PC-9 (cell line): ENCODE measurements around the gene STAC. TPM values are rescaled to one million over a fixed set of nuclear protein-coding genes. Genes with fewer than 3 reads are reported as not detected.

Experiments
- BruUV-seq: library from RNA; stranded (reverse); fragments of 400-500 nt; replicated peaks from 2 replicates; lab custom pipeline; 2021; lab: Mats Ljungman, UMichigan
- CTCF ChIA-PET: fragments of 300-600 bp; sonication (Branson Sonifier 250); formaldehyde crosslinking; loops from one replicate; lab custom pipeline; 2022; ENCODE audit warnings: antibody characterized with exemption; lab: Charles Lee
- POLR2A ChIA-PET: fragments of 300-600 bp; sonication (Branson Sonifier 250); formaldehyde crosslinking; loops from one replicate; lab custom pipeline; 2022; ENCODE audit warnings: antibody characterized with exemption; ENCODE audit not compliant: unreplicated experiment; lab: Charles Lee
- DNase-seq, 2 experiments: peaks; one replicate each; pipeline versions ENCODE4 v3.0.0 to v3.0.0-alpha.2; 2015 to 2022; ENCODE audit warnings: mixed read lengths in 1 of 2
- H2AFZ ChIP-seq: fragments of 200-600 bp; sonication (generic); 2 replicates; pipeline ENCODE4 v1.8.1; 2017; ENCODE audit warnings: antibody characterized with exemption
- H3F3A ChIP-seq: fragments of 200-600 bp; sonication (generic); 2 replicates; pipeline ENCODE4 v1.8.1; 2017; ENCODE audit warnings: antibody characterized with exemption, mild to moderate bottlenecking, low read depth; ENCODE audit not compliant: insufficient read depth
- H3K27ac ChIP-seq: fragments of 200-600 bp; sonication (generic); 2 replicates; pipeline ENCODE4 v1.6.1; 2016; ENCODE audit warnings: mixed run types
- H3K27me3 ChIP-seq: fragments of 200-600 bp; sonication (generic); 2 replicates; pipeline ENCODE4 v1.6.1; 2016; ENCODE audit warnings: low read depth, mixed run types; ENCODE audit not compliant: insufficient read depth
- H3K36me3 ChIP-seq: fragments of 200-600 bp; sonication (generic); 2 replicates; pipeline ENCODE4 v1.6.1; 2016; ENCODE audit warnings: low read depth, mixed run types
- H3K4me1 ChIP-seq: fragments of 200-600 bp; sonication (generic); replicated peaks from 2 replicates; pipeline ENCODE4 v1.6.1; 2016; ENCODE audit warnings: mixed run types; ENCODE audit not compliant: insufficient read depth
- H3K4me2 ChIP-seq: fragments of 200-600 bp; sonication (generic); 2 replicates; pipeline ENCODE4 v1.6.1; 2017; ENCODE audit warnings: mixed run types
- H3K4me3 ChIP-seq: fragments of 200-600 bp; sonication (generic); 2 replicates; pipeline ENCODE4 v1.6.1; 2016; ENCODE audit warnings: mixed run types
- H3K79me2 ChIP-seq: fragments of 200-600 bp; sonication (generic); 2 replicates; pipeline ENCODE4 v1.6.1; 2017; ENCODE audit warnings: low read depth, mixed run types
- H3K9me2 ChIP-seq: fragments of 200-600 bp; sonication (generic); 2 replicates; pipeline ENCODE4 v1.8.1; 2017; ENCODE audit warnings: mild to moderate bottlenecking; ENCODE audit not compliant: insufficient read depth
- H3K9me3 ChIP-seq: fragments of 200-600 bp; sonication (generic); 2 replicates; pipeline ENCODE4 v1.8.1; 2016; ENCODE audit warnings: low read depth; ENCODE audit not compliant: insufficient read depth
- H4K20me1 ChIP-seq: fragments of 200-600 bp; sonication (generic); 2 replicates; pipeline ENCODE4 v1.8.1; 2017; ENCODE audit not compliant: insufficient read depth
- CTCF ChIP-seq: fragments of 200-600 bp; sonication (generic); conservative IDR thresholded peaks from 2 replicates; pipeline ENCODE4 v1.6.1; 2017; ENCODE audit warnings: mixed run types, antibody characterized with exemption, mild to moderate bottlenecking, moderate library complexity
- EZH2 ChIP-seq: fragments of 200-600 bp; sonication (generic); IDR thresholded peaks from 2 replicates; pipeline ENCODE4 v1.8.0; 2017; ENCODE audit warnings: antibody characterized with exemption, low read depth
- intact Hi-C: fragments of 100-400 bp; cut with micrococcal nuclease; formaldehyde crosslinking; loops from one replicate; pipeline ENCODE4 v1.10.0; 2022; ENCODE audit not compliant: unreplicated experiment
- total RNA-seq: library from RNA; stranded (reverse); gene quantifications from 2 replicates; pipeline ENCODE4 v1.2.3, GENCODE V29; 2021

STAC gene
- total RNA-seq, 1 experiment from 2014 or later, result 17.6 TPM

- Histone ChIP-seq H3K9me2 (no peaks in the 10 kb centered on the region), H2AFZ (peak overlapping the region; percentile 97), H3F3A (no peaks in the 10 kb centered on the region), H3K4me3 (peak overlapping the region; percentile 96), H4K20me1 (no peaks in the 10 kb centered on the region), H3K4me1 (peaks cover 23% of the 10 kb centered on the region), H3K36me3 (peaks cover 11% of the 10 kb centered on the region; the same call in 1 of the 2 replicates), H3K79me2 (peaks cover 23% of the 10 kb centered on the region), H3K4me2 (peak overlapping the region; percentile 88), H3K27me3 (no peaks in the 10 kb centered on the region), H3K27ac (no peak overlapping the region), H3K9me3 (no peaks in the 10 kb centered on the region)
- TF ChIP-seq EZH2 (no peak), CTCF (no peak)
- POLR2A ChIA-PET, result no interaction called here
- CTCF ChIA-PET, result interaction anchor here (1.2 kb wide), 1 partner anchor 159 kb away, joined by 3 read pairs; no protein-coding TSS in a partner anchor
- intact Hi-C loops, result loop anchor here (2.0 to 10.0 kb wide), 5 partner anchors 84 to 323 kb away; no protein-coding TSS in a partner anchor
- BruUV-seq, result no TSS peak
- no peak for DNase-seq
Observed at GRCh38 chr3:36381311-36381956, 1.1 kb downstream of the STAC start.

- CTCF ChIA-PET, result no interaction called here
- intact Hi-C loops, result no loop called here
- no peak overlapping the region for H3K4me3 ChIP-seq
Observed at GRCh38 chr3:36393563-36393962, 13.3 kb downstream of the STAC start.

GRCh38 chr3:36394176-36394575 is 13.9 kb downstream of the STAC start:
- Histone ChIP-seq H4K20me1 (no peaks in the 10 kb centered on the region), H3K79me2 (no peaks in the 10 kb centered on the region), H3F3A (no peaks in the 10 kb centered on the region), H3K27me3 (no peaks in the 10 kb centered on the region), H3K4me1 (no peaks in the 10 kb centered on the region), H3K4me2 (no peak overlapping the region), H3K9me2 (no peaks in the 10 kb centered on the region), H3K27ac (no peak overlapping the region), H3K36me3 (peaks cover 5% of the 10 kb centered on the region), H2AFZ (no peak overlapping the region), H3K9me3 (no peaks in the 10 kb centered on the region), H3K4me3 (no peak overlapping the region)
- no TSS peak for BruUV-seq
- CTCF ChIA-PET, result no interaction called here
- TF ChIP-seq CTCF (no peak), EZH2 (no peak)
- POLR2A ChIA-PET, result no interaction called here
- intact Hi-C loops, result no loop called here
- DNase-seq, result no peak

More at GRCh38 chr3:36393563-36393962, 13.3 kb downstream of the STAC start:
- no peak overlapping the region for H3K27ac ChIP-seq
- no peak for TF ChIP-seq CTCF
- no peak for TF ChIP-seq EZH2
- H2AFZ ChIP-seq, result no peak overlapping the region
- POLR2A ChIA-PET, result interaction anchor here (0.6 kb wide), 1 partner anchor 110 kb away, joined by 3 read pairs; no protein-coding TSS in a partner anchor
- no peaks in the 10 kb centered on the region for H3K9me3 ChIP-seq
- H3K4me1 ChIP-seq, result no peaks in the 10 kb centered on the region
- H3K36me3 ChIP-seq, result peaks cover 5% of the 10 kb centered on the region
- no peaks in the 10 kb centered on the region for H3K27me3 ChIP-seq
- BruUV-seq, result no TSS peak
- H3K79me2 ChIP-seq, result no peaks in the 10 kb centered on the region
- no peak for DNase-seq
- H3K9me2 ChIP-seq, result no peaks in the 10 kb centered on the region
- no peaks in the 10 kb centered on the region for H4K20me1 ChIP-seq
- H3F3A ChIP-seq, result no peaks in the 10 kb centered on the region
- no peak overlapping the region for H3K4me2 ChIP-seq
